Activated CD4-positive, alpha-beta T cell treated with anti-CD3 and anti-CD28 coated beads for 48 hours (primary cell): ENCODE data around the gene NT5C3A.

Experiments
- DNase-seq: peaks from one replicate; pipeline ENCODE4 v3.0.0-alpha.2; 2020

The NT5C3A gene

GRCh38 chr7:33075818-33076518, 13.4 kb upstream of the NT5C3A start:
- no peak for DNase-seq

DNA sequence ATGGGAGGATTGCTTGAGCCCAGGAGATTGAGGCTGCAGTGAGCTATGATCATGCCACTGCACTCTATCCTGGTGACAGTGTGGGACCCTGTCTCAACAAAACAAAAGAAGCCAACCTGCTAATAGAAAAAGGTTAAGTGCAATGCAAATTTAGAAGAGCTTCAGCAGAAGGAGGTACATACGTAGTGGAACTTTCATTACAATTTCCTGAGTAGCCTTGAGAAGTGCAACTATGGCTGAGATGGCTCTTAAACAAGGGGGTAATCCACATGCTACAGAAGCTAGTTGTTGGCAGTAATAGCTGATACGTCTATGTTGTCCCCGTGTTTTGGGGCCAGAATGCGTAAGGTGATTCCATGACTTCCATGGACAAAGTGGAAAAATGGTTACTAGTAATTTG, 10.7 kb upstream of the NT5C3A start:
- DNase-seq, result no peak

DNA sequence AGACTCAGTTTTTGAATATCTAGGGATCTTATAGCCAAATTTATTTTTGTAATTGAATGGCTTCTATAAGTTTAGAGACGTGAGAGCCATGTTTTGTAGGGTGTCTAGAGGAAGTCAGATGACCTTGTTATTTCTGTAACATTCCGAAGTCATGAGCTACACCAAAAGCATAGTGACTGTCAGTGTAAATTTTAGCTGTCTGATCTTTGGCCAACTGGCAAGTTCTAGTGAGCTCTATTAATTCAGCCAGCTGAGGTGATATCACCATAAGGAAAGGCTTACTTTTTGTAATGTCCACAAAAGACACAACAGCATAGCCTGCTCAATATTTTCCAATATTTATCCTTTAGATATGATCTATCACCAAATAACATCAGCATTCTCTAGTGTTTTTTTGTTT, 9.9 kb upstream of the NT5C3A start:
- no peak for DNase-seq

GRCh38 chr7:33070831-33071230, 8.3 kb upstream of the NT5C3A start:
- no peak for DNase-seq

DNA sequence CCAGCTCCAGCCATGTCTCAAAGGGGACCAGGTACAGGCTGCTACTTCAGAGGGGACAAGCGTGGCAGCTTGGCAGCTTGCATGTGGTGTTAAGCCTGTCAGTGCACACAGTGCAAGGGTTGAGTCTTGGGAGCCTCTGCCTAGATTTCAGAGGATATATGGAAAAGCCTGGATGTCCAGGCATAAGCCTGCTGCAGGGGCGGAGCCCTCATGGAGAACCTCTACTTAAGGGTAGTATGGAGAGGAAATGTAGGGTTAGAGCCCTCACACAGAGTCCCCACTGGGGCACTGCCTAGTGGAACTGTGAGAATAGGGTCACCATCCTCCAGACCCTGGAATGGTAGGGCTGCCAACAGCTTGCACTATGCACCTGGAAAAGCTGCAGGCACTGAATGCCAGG, 7.7 kb upstream of the NT5C3A start:
- DNase-seq, result no peak

DNA sequence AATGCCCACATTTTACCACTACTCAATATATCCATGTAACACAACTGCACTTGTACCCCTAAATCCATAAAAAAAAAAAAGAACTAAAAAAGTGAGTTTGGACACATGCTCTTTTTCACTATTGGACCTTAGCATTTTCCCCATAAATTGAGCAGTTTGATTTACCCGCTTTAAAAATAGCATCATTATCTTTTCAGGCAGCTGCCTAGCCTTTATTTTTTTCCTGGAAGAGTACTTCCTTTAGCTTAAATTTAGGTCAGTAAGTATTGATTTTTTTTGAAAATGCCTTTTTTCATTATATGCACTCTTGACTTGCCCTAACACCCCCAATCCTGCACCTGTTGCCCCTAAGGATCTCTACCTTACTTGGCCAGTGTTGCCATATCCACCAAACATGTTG, 5.3 kb upstream of the NT5C3A start:
- DNase-seq, result no peak

- DNase-seq, result no peak
Measured at GRCh38 chr7:33066771-33067170, 4.2 kb upstream of the NT5C3A start.

- DNase-seq, result no peak
Measured at GRCh38 chr7:33065981-33066380, 3.4 kb upstream of the NT5C3A start.

GRCh38 chr7:33062782-33063443, 337 bp upstream of the NT5C3A start:
- peak; percentile 94 for DNase-seq

DNA sequence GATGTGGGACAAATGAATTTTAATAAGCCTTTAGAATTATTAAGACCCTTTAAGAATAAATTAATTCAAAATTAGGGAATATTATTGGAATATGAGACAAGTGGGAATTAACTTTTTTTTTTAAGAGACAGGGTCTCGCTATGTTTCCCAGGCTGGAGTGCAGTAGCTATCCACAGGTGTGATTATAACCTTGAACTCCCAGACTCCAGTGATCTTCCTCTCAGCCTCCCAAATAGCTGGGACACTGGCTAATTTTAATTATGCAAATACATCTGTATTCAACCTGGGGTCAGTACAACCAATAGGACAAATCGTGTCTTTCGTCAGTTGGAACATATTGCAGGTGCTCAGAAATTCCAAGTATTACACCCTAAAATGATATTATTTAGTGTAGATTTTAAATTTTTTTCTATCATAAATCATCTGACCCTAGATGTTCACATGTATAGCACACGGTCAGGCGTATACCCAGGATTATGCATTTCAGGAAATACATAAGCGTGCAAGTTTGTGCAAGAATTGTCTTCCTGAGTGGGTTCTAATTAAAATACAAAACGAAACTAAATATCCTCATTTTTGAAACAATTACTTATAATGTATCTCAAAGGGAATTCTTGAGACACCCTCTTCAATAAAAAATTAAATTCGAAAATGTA, 1.2 kb downstream of the NT5C3A start:
- DNase-seq, result no peak

- DNase-seq, result no peak
Measured at GRCh38 chr7:33059635-33060034, 2.9 kb downstream of the NT5C3A start.

DNA sequence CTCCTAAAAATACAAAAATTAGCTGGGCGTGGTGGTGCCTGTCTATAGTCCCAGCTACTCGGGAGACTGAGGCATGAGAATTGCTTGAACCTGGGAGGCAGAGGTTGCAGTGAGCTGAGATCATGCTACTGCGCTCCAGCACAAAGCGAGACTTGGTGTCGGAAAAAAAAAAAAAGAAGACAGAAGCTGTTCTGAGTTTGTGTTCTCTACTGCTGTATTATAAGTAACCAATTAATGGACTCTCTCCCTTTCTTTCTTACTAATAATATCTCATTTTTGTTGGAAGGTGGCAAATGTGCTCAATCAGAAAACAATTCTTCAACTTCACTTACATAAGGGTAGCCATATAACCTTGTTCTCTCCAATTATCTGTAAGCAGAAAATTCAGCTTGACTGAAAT, 7.4 kb downstream of the NT5C3A start:
- no peak for DNase-seq

- DNase-seq, result no peak
Measured at GRCh38 chr7:33054261-33054964, 8.2 kb downstream of the NT5C3A start.

DNA sequence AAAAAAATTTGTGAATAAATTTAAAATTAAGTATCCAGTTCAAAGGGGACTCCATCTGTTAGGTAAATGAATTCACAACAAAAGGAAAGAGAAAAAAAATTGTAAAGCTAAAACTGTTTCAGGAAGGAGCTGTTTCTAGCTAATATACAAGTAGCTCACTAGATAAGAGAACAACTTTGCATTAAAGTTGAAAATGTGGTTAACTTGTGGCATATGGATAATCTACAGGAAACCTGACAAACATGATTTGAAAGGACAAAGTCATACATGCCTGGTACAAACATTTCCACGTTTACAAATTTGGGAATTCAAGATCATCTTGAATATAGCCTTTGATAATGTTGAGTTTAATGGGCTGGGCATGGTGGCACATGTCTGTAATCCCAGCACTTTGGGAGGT, 8.9 kb downstream of the NT5C3A start:
- DNase-seq, result no peak

- no peak for DNase-seq
Measured at GRCh38 chr7:33050535-33051318, 11.8 kb downstream of the NT5C3A start.

- no peak for DNase-seq
Measured at GRCh38 chr7:33048704-33049103, 13.9 kb downstream of the NT5C3A start.

DNA sequence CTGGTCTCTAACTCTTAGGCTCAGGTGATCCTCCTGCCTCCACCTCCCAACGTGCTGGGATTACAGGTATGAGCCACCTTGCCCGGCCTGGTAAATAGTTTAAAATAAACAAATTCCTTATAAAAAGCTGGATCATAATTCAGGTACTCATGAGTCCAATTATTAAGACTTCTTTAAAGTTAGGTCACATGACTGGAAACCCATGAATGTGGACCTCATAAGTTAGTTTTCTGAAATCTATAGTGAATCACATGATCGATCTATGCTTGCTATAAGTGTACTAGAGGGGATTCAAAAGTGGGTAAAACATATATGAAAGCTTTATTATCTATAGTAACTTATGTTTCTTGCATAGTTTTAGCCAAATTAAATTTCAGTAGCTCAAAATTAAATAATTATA, 14.3 kb downstream of the NT5C3A start:
- no peak for DNase-seq

GRCh38 chr7:33044986-33045385, 17.6 kb downstream of the NT5C3A start:
- DNase-seq, result no peak

- DNase-seq, result no peak
Measured at GRCh38 chr7:33044401-33044718, 18.2 kb downstream of the NT5C3A start.

DNA sequence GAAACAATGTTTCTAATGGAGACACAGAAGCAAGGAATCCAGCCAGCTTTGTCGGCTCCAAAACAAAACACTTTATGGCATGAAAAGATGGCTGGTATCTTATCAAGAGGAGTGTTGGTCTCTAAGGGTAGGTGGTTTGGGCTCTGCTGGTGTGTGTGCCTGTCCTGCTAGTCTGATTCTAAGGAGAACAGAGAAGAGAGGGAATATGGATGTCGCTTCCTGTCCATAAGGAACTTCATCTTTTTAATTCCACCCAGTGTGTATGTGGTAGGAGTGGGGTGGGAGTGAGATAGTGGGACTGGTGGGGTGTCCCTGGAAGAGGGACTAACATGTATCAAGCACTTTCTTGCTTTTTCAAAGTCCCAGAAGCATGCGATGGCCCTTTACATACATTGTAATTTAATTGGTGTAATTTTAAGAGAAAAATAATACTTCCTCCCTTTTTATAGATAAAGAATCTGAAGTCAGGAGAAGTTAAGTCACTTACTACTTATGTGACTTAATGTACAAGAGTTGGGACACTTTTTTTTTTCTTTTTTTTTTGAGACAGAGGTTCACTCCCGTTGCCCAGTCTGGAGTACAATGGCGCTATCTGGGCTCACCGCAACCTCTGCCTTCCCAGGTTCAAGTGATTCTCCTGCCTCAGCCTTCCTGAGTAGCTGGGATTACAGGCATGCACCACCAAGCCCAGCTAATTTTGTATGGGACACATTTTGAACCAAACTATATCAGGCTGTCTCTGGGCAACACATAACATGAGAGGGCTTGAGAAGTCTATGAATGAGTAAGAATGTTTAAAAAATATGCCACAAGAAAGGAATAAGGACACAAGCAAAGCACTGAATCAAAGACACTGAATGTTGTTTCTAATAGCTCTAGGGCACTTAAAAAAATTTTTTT, 18.8 kb downstream of the NT5C3A start:
- DNase-seq, result no peak

- DNase-seq, result no peak
Measured at GRCh38 chr7:33041631-33042428, 20.7 kb downstream of the NT5C3A start.
